Naive thymus-derived CD4-positive, alpha-beta T cell (primary cell): ENCODE data around the gene CTSA. TPM values are rescaled to one million over a fixed set of nuclear protein-coding genes. Genes with fewer than 3 reads are reported as not detected.
A peak's percentile ranks its signal among the peaks of the same experiment; 100 is the strongest.

Source experiments
- ATAC-seq: fragments of 150-1000 bp; cut with Tn5 transposase; 2 replicates; pipeline ENCODE4 v1.10.0; 2021; ENCODE audit warnings: mild to moderate bottlenecking, moderate library complexity
- CTCF ChIA-PET: fragments of 350-600 bp; sonication (Branson Sonifier 250); formaldehyde crosslinking; loops from one replicate; lab custom pipeline; 2021; ENCODE audit warnings: antibody characterized with exemption; lab: Charles Lee
- POLR2A ChIA-PET: fragments of 350-600 bp; sonication (Branson Sonifier 250); formaldehyde crosslinking; loops from one replicate; lab custom pipeline; 2021; ENCODE audit warnings: antibody characterized with exemption, inconsistent platforms; lab: Charles Lee
- DNase-seq, 9 donors: peaks; one replicate each; pipeline versions ENCODE4 v3.0.0 to v3.0.0-alpha.2; 2020 to 2022; ENCODE audit warnings: mixed read lengths in 1 of 9
- H3K27ac ChIP-seq: one replicate; pipeline ENCODE4 v1.7.0; 2013; ENCODE audit warnings: mild to moderate bottlenecking, low read depth, low read length, moderate library complexity
- H3K27me3 ChIP-seq, 2 donors: one replicate each; pipeline ENCODE4 v1.7.0; 2013; ENCODE audit warnings: low read length in 2 of 2, mild to moderate bottlenecking in 2 of 2, moderate library complexity in 2 of 2; ENCODE audit not compliant: control insufficient read depth in 2 of 2, insufficient read depth in 2 of 2
- H3K36me3 ChIP-seq, 3 experiments: 1 replicate in 2 of 3; 2 replicates in 1 of 3; pipeline ENCODE4 v1.7.0; 2013; ENCODE audit warnings: low read length in 3 of 3, mild to moderate bottlenecking in 3 of 3, moderate library complexity in 1 of 3; ENCODE audit not compliant: insufficient read depth in 3 of 3, control insufficient read depth in 2 of 3
- H3K4me1 ChIP-seq, 2 donors: one replicate each; pipeline ENCODE4 v1.7.0; 2013; ENCODE audit warnings: low read length in 2 of 2, mild to moderate bottlenecking in 2 of 2, moderate library complexity in 1 of 2; ENCODE audit not compliant: control insufficient read depth in 2 of 2, insufficient read depth in 2 of 2
- H3K4me3 ChIP-seq: 2 replicates; pipeline ENCODE4 v1.7.0; 2013; ENCODE audit warnings: mild to moderate bottlenecking, low read length
- H3K9me3 ChIP-seq, 3 experiments: 1 replicate in 2 of 3; 2 replicates in 1 of 3; pipeline ENCODE4 v1.7.0; 2013; ENCODE audit warnings: low read length in 3 of 3; ENCODE audit not compliant: control insufficient read depth in 2 of 3
- H3K27ac Mint-ChIP-seq, 9 donors: one replicate each; pipeline ENCODE4 v1.8.0; 2020 to 2022; ENCODE audit warnings: mixed read lengths in 9 of 9, mild to moderate bottlenecking in 8 of 9, moderate library complexity in 5 of 9, inconsistent platforms in 2 of 9
- H3K27me3 Mint-ChIP-seq, 5 donors: one replicate each; pipeline ENCODE4 v1.8.0; 2021 to 2022; ENCODE audit warnings: mixed read lengths in 5 of 5, mild to moderate bottlenecking in 1 of 5
- H3K36me3 Mint-ChIP-seq, 5 donors: one replicate each; pipeline ENCODE4 v1.8.0; 2020 to 2022; ENCODE audit warnings: mixed read lengths in 5 of 5, mild to moderate bottlenecking in 3 of 5, inconsistent platforms in 1 of 5
- H3K4me1 Mint-ChIP-seq, 7 donors: one replicate each; pipeline ENCODE4 v1.8.0; 2020 to 2022; ENCODE audit warnings: mixed read lengths in 7 of 7, mild to moderate bottlenecking in 3 of 7, inconsistent platforms in 1 of 7
- H3K4me3 Mint-ChIP-seq, 10 donors: one replicate each; pipeline ENCODE4 v1.8.0; 2020 to 2022; ENCODE audit warnings: mild to moderate bottlenecking in 10 of 10, mixed read lengths in 10 of 10, moderate library complexity in 6 of 10, inconsistent platforms in 2 of 10
- H3K9me3 Mint-ChIP-seq, 11 donors: one replicate each; pipeline ENCODE4 v1.8.0; 2020 to 2022; ENCODE audit warnings: mixed read lengths in 11 of 11, mild to moderate bottlenecking in 4 of 11, inconsistent platforms in 1 of 11, moderate library complexity in 1 of 11
- intact Hi-C, 2 donors: fragments of 100-400 bp; cut with micrococcal nuclease; formaldehyde crosslinking; loops; one replicate each; pipeline ENCODE4 v1.15.1; 2023
- polyA plus RNA-seq, 2 donors: library from polyadenylated mRNA; unstranded; fragments of 300-500 nt; fragmentation: Illumina TruSeq; gene quantifications; one replicate each; pipeline ENCODE4 v1.2.3, GENCODE V29; 2021
- total RNA-seq, 6 experiments: library from RNA in 5 of 6; stranded (reverse) in 5 of 6; gene quantifications; 1 replicate in 5 of 6; 2 replicates in 1 of 6; pipeline ENCODE4 v1.2.3 and lab custom pipeline; 2021 to 2026

Gene CTSA
- total and polyA plus RNA-seq, 7 experiments from 2014 or later = 59.6 to 151 (median 65.1) TPM

GRCh38 chr20:45948261-45948733 lies 57.2 kb downstream of the CTSA start:
- ChIA-PET CTCF (interaction anchor here (0.6 kb wide), 1 partner anchor 1487 kb away, joined by 4 read pairs; no protein-coding TSS in a partner anchor), POLR2A (interaction anchor here (0.5 to 5.9 kb wide), 3 partner anchors 10 to 21 kb away, joined by 3 to 55 read pairs (median 4); partner anchors contain the start of gene PCIF1)
- ATAC-seq (no peak), DNase-seq (no peak)
- Mint-ChIP-seq H3K27me3 (no peaks in the 10 kb centered on the region), H3K27ac (peak overlapping the region in 3 of 9 donors; percentile 23 to 81 (median 32)), H3K36me3 (peaks cover 5 to 30% (median 14%) of the 10 kb centered on the region in 5 donors), H3K9me3 (no peaks in the 10 kb centered on the region), H3K4me3 (no peak overlapping the region), H3K4me1 (peaks cover 0 to 14% (median 5%) of the 10 kb centered on the region in 7 donors)
- Histone ChIP-seq H3K27ac (no peak overlapping the region), H3K36me3 (peaks cover 19 to 99% (median 41%) of the 10 kb centered on the region in 3 experiments), H3K4me3 (no peak overlapping the region), H3K4me1 (no peaks in the 10 kb centered on the region), H3K27me3 (no peaks in the 10 kb centered on the region), H3K9me3 (no peaks in the 10 kb centered on the region)
- intact Hi-C loops = no loop called here

Other genes with a start within 250 kb of the CTSA start
- not detected for gene WFDC11, start 221.1 kb upstream of the CTSA start, total RNA-seq
- gene WFDC11, start 221.1 kb upstream of the CTSA start, polyA plus RNA-seq = not detected
- not detected for gene WFDC13, start 189.3 kb upstream of the CTSA start, total RNA-seq
- gene WFDC13, start 189.3 kb upstream of the CTSA start, polyA plus RNA-seq = not detected
- not detected for gene WFDC10B, start 186.3 kb upstream of the CTSA start, total RNA-seq
- not detected for gene WFDC10B, start 186.3 kb upstream of the CTSA start, polyA plus RNA-seq
- gene SPINT4, start 169.0 kb upstream of the CTSA start, total RNA-seq = not detected
- not detected for gene SPINT4, start 169.0 kb upstream of the CTSA start, polyA plus RNA-seq
- not detected for gene WFDC3, start 99.5 kb upstream of the CTSA start, total RNA-seq
- gene WFDC3, start 99.5 kb upstream of the CTSA start, polyA plus RNA-seq = not detected
- 10 to 100 TPM; 13.1 to 31.7 (median 18.8) TPM for gene DNTTIP1, start 99.4 kb upstream of the CTSA start, total RNA-seq
- gene DNTTIP1, start 99.4 kb upstream of the CTSA start, polyA plus RNA-seq = 10 to 100 TPM; 39.2 to 40.3 TPM
- gene UBE2C, start 78.7 kb upstream of the CTSA start, total RNA-seq = 100 to 1,000 TPM in 1 of 5 experiments, under 1 TPM in 3, not detected in 1; 0.50 to 129 (median 0.75) TPM
- not detected for gene UBE2C, start 78.7 kb upstream of the CTSA start, polyA plus RNA-seq
- gene TNNC2, start 64.0 kb upstream of the CTSA start, total RNA-seq = 1 to 10 TPM in 1 of 5 experiments, under 1 TPM in 1, not detected in 3; 0.59 to 1.4 TPM
- not detected for gene TNNC2, start 64.0 kb upstream of the CTSA start, polyA plus RNA-seq
- 1 to 10 TPM in 3 of 5 experiments, under 1 TPM in 2; 0.93 to 4.9 (median 1.5) TPM for gene SNX21, start 57.5 kb upstream of the CTSA start, total RNA-seq
- gene SNX21, start 57.5 kb upstream of the CTSA start, polyA plus RNA-seq = 1 to 10 TPM in 1 of 2 donors, under 1 TPM in 1; 0.30 to 1.1 TPM
- 10 to 100 TPM; 20.5 to 35.5 (median 29.2) TPM for gene ACOT8, start 33.9 kb upstream of the CTSA start, total RNA-seq
- gene ACOT8, start 33.9 kb upstream of the CTSA start, polyA plus RNA-seq = 10 to 100 TPM; 33.8 to 38.7 TPM
- gene ZSWIM3, start 33.7 kb upstream of the CTSA start, total RNA-seq = 1 to 10 TPM; 1.3 to 6.8 (median 6.0) TPM
- gene ZSWIM3, start 33.7 kb upstream of the CTSA start, polyA plus RNA-seq = 1 to 10 TPM; 1.2 to 3.1 TPM
- gene ZSWIM1, start 10.1 kb upstream of the CTSA start, total RNA-seq = 10 to 100 TPM in 2 of 5 experiments, 1 to 10 TPM in 3; 8.2 to 16.0 (median 9.8) TPM
- gene ZSWIM1, start 10.1 kb upstream of the CTSA start, polyA plus RNA-seq = 10 to 100 TPM in 1 of 2 donors, 1 to 10 TPM in 1; 3.2 to 12.5 TPM
- 1 to 10 TPM; 1.0 to 3.9 (median 1.2) TPM for gene SPATA25, start 3.7 kb upstream of the CTSA start, total RNA-seq
- gene SPATA25, start 3.7 kb upstream of the CTSA start, polyA plus RNA-seq = not detected
- 1 to 10 TPM; 1.2 to 5.3 (median 4.0) TPM for gene NEURL2, start 127 bp upstream of the CTSA start, total RNA-seq
- 1 to 10 TPM in 1 of 2 donors, under 1 TPM in 1; 0.69 to 4.0 TPM for gene NEURL2, start 127 bp upstream of the CTSA start, polyA plus RNA-seq
- under 1 TPM in 4 of 5 experiments, not detected in 1; 0.31 to 0.44 (median 0.37) TPM for gene PLTP, start 20.8 kb downstream of the CTSA start, total RNA-seq
- gene PLTP, start 20.8 kb downstream of the CTSA start, polyA plus RNA-seq = not detected
- gene PCIF1, start 43.3 kb downstream of the CTSA start, total RNA-seq = 10 to 100 TPM; 42.3 to 79.6 (median 67.0) TPM
- gene PCIF1, start 43.3 kb downstream of the CTSA start, polyA plus RNA-seq = 100 to 1,000 TPM in 1 of 2 donors, 10 to 100 TPM in 1; 68.7 to 130 TPM
- 10 to 100 TPM; 39.9 to 95.2 (median 53.8) TPM for gene ZNF335, start 80.9 kb downstream of the CTSA start, total RNA-seq
- gene ZNF335, start 80.9 kb downstream of the CTSA start, polyA plus RNA-seq = 10 to 100 TPM in 1 of 2 donors, 1 to 10 TPM in 1; 7.1 to 14.6 TPM
- gene MMP9, start 117.6 kb downstream of the CTSA start, total RNA-seq = 10 to 100 TPM in 2 of 5 experiments, 1 to 10 TPM in 1, under 1 TPM in 2; 0.19 to 13.0 (median 1.9) TPM
- not detected for gene MMP9, start 117.6 kb downstream of the CTSA start, polyA plus RNA-seq
- gene SLC12A5, start 137.9 kb downstream of the CTSA start, total RNA-seq = not detected
- gene SLC12A5, start 137.9 kb downstream of the CTSA start, polyA plus RNA-seq = not detected
- gene NCOA5, start 198.6 kb downstream of the CTSA start, total RNA-seq = 10 to 100 TPM; 15.7 to 43.8 (median 39.4) TPM
- gene NCOA5, start 198.6 kb downstream of the CTSA start, polyA plus RNA-seq = 10 to 100 TPM; 25.4 to 47.6 TPM
- gene CD40, start 227.0 kb downstream of the CTSA start, total RNA-seq = 1 to 10 TPM; 1.7 to 10.0 (median 4.0) TPM
- 1 to 10 TPM; 4.0 to 5.2 TPM for gene CD40, start 227.0 kb downstream of the CTSA start, polyA plus RNA-seq